ENCODE measurements around the gene SNX10. TPM values are rescaled to one million over a fixed set of nuclear protein-coding genes. Genes with fewer than 3 reads are reported as not detected.

Gene SNX10
- total RNA-seq, 1 experiment from 2014 or later = 9.4 TPM

DNA sequence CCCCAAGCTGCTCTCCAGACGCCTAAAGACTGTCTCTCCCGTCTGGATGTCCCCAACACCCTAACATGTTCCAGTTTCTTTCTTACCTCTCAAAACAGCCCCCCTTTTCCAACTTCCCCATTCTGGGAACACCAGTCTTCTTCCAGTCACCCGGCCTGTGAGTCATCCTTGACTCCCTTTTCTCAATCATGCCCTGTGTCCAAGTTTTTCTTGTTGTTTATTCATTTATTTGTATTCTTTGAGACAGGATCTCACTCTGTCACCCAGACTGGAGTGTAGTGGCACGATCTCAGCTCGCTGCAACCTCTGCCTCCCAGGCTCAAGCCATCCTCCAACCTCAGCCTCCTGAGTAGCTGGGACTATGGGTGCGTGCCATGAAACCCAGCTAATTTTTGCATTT is 15.6 kb downstream of the SNX10 start:
- no peaks in the 10 kb centered on the region; the same call in 1 of the 2 replicates for H3K27me3 ChIP-seq (ENCODE audit: insufficient read depth, low read length)
- Mint-ChIP-seq H3K27ac (peak overlapping the region in 1 of 3 experiments; percentile 10; a peak in 2 of 7 replicates), H3K27me3 (ENCODE audit: low read depth) (no peaks in the 10 kb centered on the region), H3K9me3 (no peaks in the 10 kb centered on the region; a peak in 1 of 5 replicates), H3K4me3 (no peak overlapping the region), H3K4me1 (peaks cover 18 to 31% of the 10 kb centered on the region in 2 experiments), H3K36me3 (ENCODE audit: insufficient read depth in 1 of 3, low read depth in 3 of 3) (no peaks in the 10 kb centered on the region; a peak in 1 of 7 replicates)
- no peaks in the 10 kb centered on the region for H3K79me2 ChIP-seq (ENCODE audit: insufficient read depth, low read length)
- TF ChIP-seq CTCF (conservative IDR thresholded peaks at IDR 0.05) = no peak
- H4K91ac ChIP-seq (ENCODE audit: insufficient read length, low read depth, low read length) = no peak overlapping the region
- H3K27ac ChIP-seq (ENCODE audit: insufficient read length, low read depth, low read length) = no peak overlapping the region
- no peak overlapping the region for H2AFZ ChIP-seq (ENCODE audit: low read length)
- no peak overlapping the region for H3T11ph ChIP-seq (ENCODE audit: low read length)
- no peak overlapping the region for H3K4me2 ChIP-seq (ENCODE audit: insufficient read depth, insufficient read length, low read length)
- H3K9me3 ChIP-seq (ENCODE audit: control insufficient read depth, low read depth, low read length) = no peaks in the 10 kb centered on the region
- no peak overlapping the region for H2BK20ac ChIP-seq (ENCODE audit: low read depth, low read length, poor library complexity, severe bottlenecking)
- H3K4me1 ChIP-seq (ENCODE audit: insufficient read depth, low read length) = peaks cover 2% of the 10 kb centered on the region; the same call in 1 of the 2 replicates
- no peak overlapping the region for H2BK12ac ChIP-seq (ENCODE audit: insufficient read length, low read depth, low read length)
- H4K5ac ChIP-seq (ENCODE audit: insufficient read length, low read depth, low read length) = no peak overlapping the region
- no peak for DNase-seq
- H4K20me1 ChIP-seq (ENCODE audit: control insufficient read depth, insufficient read depth, insufficient read length) = no peaks in the 10 kb centered on the region
- no peak overlapping the region for H2BK5ac ChIP-seq (ENCODE audit: insufficient read length, low read length)
- no peak overlapping the region for H3K9ac ChIP-seq (ENCODE audit: extremely low read depth, insufficient read length, low read length)
- no peak overlapping the region for H3K4ac ChIP-seq (ENCODE audit: low read depth, low read length)
- H3K56ac ChIP-seq (ENCODE audit: insufficient read length, low read depth, low read length) = no peak overlapping the region
- no peak overlapping the region for H3K18ac ChIP-seq (ENCODE audit: insufficient read length, low read depth, low read length)
- WGBS (ENCODE audit: extremely low coverage, insufficient read length, low lambda C conversion rate) = no CpG with 5 or more reads among the region's 6 CpGs
- no peak overlapping the region for H3K14ac ChIP-seq (ENCODE audit: insufficient read depth, low read length)
- H3K79me1 ChIP-seq (ENCODE audit: insufficient read depth, low read depth, low read length, poor library complexity, severe bottlenecking) = no peaks in the 10 kb centered on the region
- H3K23me2 ChIP-seq (ENCODE audit: insufficient read length, low read depth, low read length, poor library complexity, severe bottlenecking) = no peaks in the 10 kb centered on the region
- H3K23ac ChIP-seq (ENCODE audit: insufficient read length, low read depth, low read length) = no peak overlapping the region
- no peak overlapping the region for H2AK5ac ChIP-seq (ENCODE audit: insufficient read length, low read length)
- H2BK15ac ChIP-seq (ENCODE audit: low read depth, low read length) = no peak overlapping the region
- no peak overlapping the region for H4K8ac ChIP-seq (replicated peaks; ENCODE audit: insufficient read length, low read depth, low read length)
- no peak overlapping the region for H2BK120ac ChIP-seq (ENCODE audit: low read depth, low read length, poor library complexity, severe bottlenecking)

Measured in H9 (cell line).